ENCODE results near the gene TRA2B. TPM values are rescaled to one million over a fixed set of nuclear protein-coding genes. Genes with fewer than 3 reads are reported as not detected.

Gene TRA2B
- total RNA-seq, 2 experiments from 2014 or later: 194 to 195 TPM

DNA sequence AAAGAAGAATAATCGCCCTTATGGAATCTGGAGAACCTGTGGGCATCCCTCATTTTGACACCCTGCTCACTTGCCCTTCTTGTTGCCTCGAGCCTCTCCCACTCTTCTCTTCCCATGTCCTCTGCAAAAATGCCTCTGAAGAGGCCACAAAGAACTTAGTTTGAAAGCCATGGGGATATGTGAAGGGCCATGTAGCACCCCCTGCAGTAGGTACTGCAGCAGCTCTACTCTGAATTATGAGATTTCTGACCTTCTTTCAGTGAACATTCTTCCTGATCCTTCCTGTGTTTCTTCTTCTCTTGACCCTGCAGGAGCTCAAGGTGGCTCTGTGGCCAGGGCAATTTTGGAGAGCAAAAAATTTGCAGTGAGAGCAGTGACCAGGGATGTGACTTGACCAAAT lies 30.4 kb upstream of the TRA2B start:
- ChIA-PET CTCF (interaction anchor here (1.4 to 2.3 kb wide), 3 partner anchors 9 to 25 kb away, joined by 3 to 7 read pairs (median 6); no protein-coding TSS in a partner anchor), POLR2A (no interaction called here)
- H3K4me1 Mint-ChIP-seq: no peaks in the 10 kb centered on the region
- no peak overlapping the region for H3K27ac Mint-ChIP-seq
- peaks cover 2% of the 10 kb centered on the region for H3K9me3 Mint-ChIP-seq
- no peak for DNase-seq
- no peaks in the 10 kb centered on the region for H3K36me3 Mint-ChIP-seq (ENCODE audit: low read depth)
- peaks cover 3% of the 10 kb centered on the region for H3K27me3 Mint-ChIP-seq
- H3K4me3 Mint-ChIP-seq: no peak overlapping the region

DNA sequence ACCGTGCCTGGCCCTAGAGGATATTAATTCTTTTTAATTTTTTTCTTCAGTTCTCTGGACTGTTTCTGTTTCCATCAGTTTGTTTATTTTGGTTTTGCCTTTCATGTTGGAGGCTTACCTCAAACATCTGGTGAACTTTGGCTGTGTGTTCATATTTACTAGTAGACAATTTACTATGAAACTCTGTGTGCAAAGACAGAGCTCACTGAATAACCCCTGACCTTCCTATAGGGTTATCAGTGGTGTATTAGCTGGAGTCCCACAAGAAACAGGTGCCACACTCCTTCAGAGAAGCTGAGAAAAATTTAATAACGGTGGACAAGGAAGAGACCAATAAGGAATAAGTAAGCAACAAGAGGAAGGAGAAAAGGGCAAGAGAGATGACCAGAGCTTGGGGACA lies 28.8 kb upstream of the TRA2B start:
- peaks cover 3% of the 10 kb centered on the region for H3K27me3 Mint-ChIP-seq
- H3K36me3 Mint-ChIP-seq (ENCODE audit: low read depth): no peaks in the 10 kb centered on the region
- H3K27ac Mint-ChIP-seq: no peak overlapping the region
- no peak for DNase-seq
- no peak overlapping the region for H3K4me3 Mint-ChIP-seq
- peaks cover 2% of the 10 kb centered on the region for H3K9me3 Mint-ChIP-seq
- no peaks in the 10 kb centered on the region for H3K4me1 Mint-ChIP-seq
- POLR2A ChIA-PET: no interaction called here
- CTCF ChIA-PET: interaction anchor here (2.3 kb wide), 1 partner anchor 23 kb away, joined by 7 read pairs; no protein-coding TSS in a partner anchor

GRCh38 chr3:185965496-185965895 lies 27.7 kb upstream of the TRA2B start:
- H3K9me3 Mint-ChIP-seq: peaks cover 2% of the 10 kb centered on the region
- H3K4me3 Mint-ChIP-seq: no peak overlapping the region
- peaks cover 3% of the 10 kb centered on the region for H3K27me3 Mint-ChIP-seq
- POLR2A ChIA-PET: no interaction called here
- CTCF ChIA-PET: no interaction called here
- H3K36me3 Mint-ChIP-seq (ENCODE audit: low read depth): no peaks in the 10 kb centered on the region
- no peaks in the 10 kb centered on the region for H3K4me1 Mint-ChIP-seq
- no peak for DNase-seq
- no peak overlapping the region for H3K27ac Mint-ChIP-seq

- H3K27ac Mint-ChIP-seq: no peak overlapping the region
- ChIA-PET POLR2A (no interaction called here), CTCF (interaction anchor here (5.8 kb wide), 1 partner anchor 18 kb away, joined by 33 read pairs; no protein-coding TSS in a partner anchor)
- H3K4me1 Mint-ChIP-seq: peaks cover 2% of the 10 kb centered on the region
- no peaks in the 10 kb centered on the region for H3K36me3 Mint-ChIP-seq (ENCODE audit: low read depth)
- no peak for DNase-seq
- no peak overlapping the region for H3K4me3 Mint-ChIP-seq
- peaks cover 11% of the 10 kb centered on the region for H3K27me3 Mint-ChIP-seq
- H3K9me3 Mint-ChIP-seq: peaks cover 2% of the 10 kb centered on the region
Measured at GRCh38 chr3:185961675-185962232, 23.9 kb upstream of the TRA2B start.

DNA sequence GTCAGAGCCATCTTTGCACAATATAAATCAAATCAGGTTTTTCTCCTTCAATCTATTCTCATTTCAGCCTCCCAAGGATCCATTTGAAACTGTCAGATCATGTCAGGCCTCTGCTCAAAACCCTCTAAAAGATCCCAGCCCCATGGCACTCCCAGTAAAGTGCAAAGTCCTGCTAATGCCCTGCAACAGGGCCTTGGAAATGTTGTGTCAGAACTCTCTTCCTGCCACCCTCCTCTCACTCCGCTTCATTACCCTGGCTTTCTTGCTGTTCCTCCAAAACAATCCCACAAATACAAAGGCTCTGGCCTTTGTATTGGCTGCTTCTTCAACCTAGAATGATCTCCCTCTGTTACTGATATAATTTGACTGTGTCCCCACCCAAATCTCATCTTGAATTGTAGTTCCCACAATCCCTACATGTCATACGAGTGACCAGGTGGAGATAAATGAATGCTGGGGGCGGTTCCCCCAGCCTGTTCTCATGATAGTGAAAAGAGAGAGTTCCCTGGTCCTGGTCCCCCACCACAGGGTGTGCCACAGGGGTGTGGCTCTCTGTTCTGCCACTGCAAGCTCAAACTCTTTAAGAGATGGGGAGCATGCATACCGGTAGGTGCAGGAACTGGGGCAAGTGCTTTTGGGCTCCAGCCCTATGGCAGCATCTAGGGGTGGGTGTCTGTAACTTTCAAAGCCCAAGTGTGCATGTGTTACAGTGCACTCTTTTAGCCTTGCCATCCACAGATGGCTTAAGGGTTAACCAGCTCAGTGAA lies 22.9 kb upstream of the TRA2B start:
- Mint-ChIP-seq H3K4me3 (no peak overlapping the region), H3K9me3 (peaks cover 2% of the 10 kb centered on the region), H3K27ac (no peak overlapping the region), H3K27me3 (peaks cover 10% of the 10 kb centered on the region), H3K4me1 (peaks cover 2% of the 10 kb centered on the region), H3K36me3 (ENCODE audit: low read depth) (no peaks in the 10 kb centered on the region)
- no peak for DNase-seq
- ChIA-PET POLR2A (interaction anchor here (0.7 kb wide), 1 partner anchor 823 kb away, joined by 3 read pairs; the partner anchor contains the start of gene EIF4A2), CTCF (interaction anchor here (5.8 kb wide), 1 partner anchor 17 kb away, joined by 33 read pairs; no protein-coding TSS in a partner anchor)

- no peak overlapping the region for H3K27ac Mint-ChIP-seq
- H3K27me3 Mint-ChIP-seq: peaks cover 9% of the 10 kb centered on the region
- CTCF ChIA-PET: interaction anchor here (5.8 kb wide), 1 partner anchor 16 kb away, joined by 33 read pairs; no protein-coding TSS in a partner anchor
- no peak for DNase-seq
- H3K9me3 Mint-ChIP-seq: no peaks in the 10 kb centered on the region
- POLR2A ChIA-PET: interaction anchor here (0.7 to 1.7 kb wide), 2 partner anchors 47 to 824 kb away, joined by 3 read pairs; partner anchors contain the start of gene EIF4A2
- peaks cover 2% of the 10 kb centered on the region for H3K4me1 Mint-ChIP-seq
- no peaks in the 10 kb centered on the region for H3K36me3 Mint-ChIP-seq (ENCODE audit: low read depth)
- no peak overlapping the region for H3K4me3 Mint-ChIP-seq
Measured at GRCh38 chr3:185959609-185960521, 22.1 kb upstream of the TRA2B start.

GRCh38 chr3:185958626-185959025 lies 20.8 kb upstream of the TRA2B start:
- Mint-ChIP-seq H3K9me3 (no peaks in the 10 kb centered on the region), H3K4me1 (peaks cover 2% of the 10 kb centered on the region), H3K27me3 (peaks cover 9% of the 10 kb centered on the region), H3K27ac (no peak overlapping the region), H3K4me3 (no peak overlapping the region), H3K36me3 (ENCODE audit: low read depth) (no peaks in the 10 kb centered on the region)
- POLR2A ChIA-PET: interaction anchor here (1.7 kb wide), 1 partner anchor 46 kb away, joined by 3 read pairs; no protein-coding TSS in a partner anchor
- CTCF ChIA-PET: interaction anchor here (5.8 kb wide), 1 partner anchor 15 kb away, joined by 33 read pairs; no protein-coding TSS in a partner anchor
- DNase-seq: no peak

DNA sequence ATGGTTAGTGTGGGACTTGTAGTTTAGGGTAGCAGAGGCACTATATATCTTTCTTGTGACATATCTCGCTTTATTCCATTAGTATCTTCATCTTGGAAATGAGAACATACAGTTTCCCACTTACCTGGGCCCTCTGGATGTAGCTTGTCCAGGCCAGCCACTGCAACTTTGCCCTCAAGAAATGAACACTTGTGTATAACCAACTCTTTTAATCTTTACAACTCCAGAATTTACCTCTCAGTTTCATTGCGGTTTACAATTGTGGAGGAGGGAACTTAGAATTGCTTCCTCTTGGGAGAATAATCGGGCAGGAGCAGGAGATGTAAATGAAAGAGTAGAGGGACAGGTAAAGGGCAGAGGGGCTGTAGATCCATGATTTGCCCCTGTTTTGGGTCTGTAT lies 18.4 kb upstream of the TRA2B start:
- H3K27ac Mint-ChIP-seq: no peak overlapping the region
- no peaks in the 10 kb centered on the region for H3K36me3 Mint-ChIP-seq (ENCODE audit: low read depth)
- POLR2A ChIA-PET: no interaction called here
- peaks cover 14% of the 10 kb centered on the region for H3K27me3 Mint-ChIP-seq
- no peaks in the 10 kb centered on the region for H3K9me3 Mint-ChIP-seq
- no peak overlapping the region for H3K4me3 Mint-ChIP-seq
- H3K4me1 Mint-ChIP-seq: peaks cover 2% of the 10 kb centered on the region
- no peak for DNase-seq
- CTCF ChIA-PET: interaction anchor here (5.9 kb wide), 1 partner anchor 13 kb away, joined by 62 read pairs; no protein-coding TSS in a partner anchor

DNA sequence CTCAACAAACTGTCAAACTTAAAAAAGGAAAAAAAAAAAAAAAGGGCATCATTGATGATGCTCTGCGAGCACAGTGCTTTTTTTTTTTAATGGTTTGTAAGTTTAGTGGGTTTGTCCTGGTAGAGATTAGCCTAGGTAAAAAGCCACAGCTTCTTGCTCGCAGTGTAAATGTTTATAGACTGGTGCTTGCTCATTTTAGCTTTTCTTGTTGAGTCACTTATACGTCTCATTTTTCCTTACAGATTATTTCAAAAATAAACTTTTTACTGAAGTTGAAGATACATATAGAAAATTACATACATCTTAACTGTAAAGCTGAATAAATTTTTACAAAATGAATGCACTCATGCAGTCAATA lies 16.5 kb upstream of the TRA2B start:
- no peaks in the 10 kb centered on the region for H3K36me3 Mint-ChIP-seq (ENCODE audit: low read depth)
- H3K4me1 Mint-ChIP-seq: no peaks in the 10 kb centered on the region
- ChIA-PET POLR2A (interaction anchor here (1.1 kb wide), 1 partner anchor 10 kb away, joined by 3 read pairs; no protein-coding TSS in a partner anchor), CTCF (interaction anchor here (0.7 to 5.9 kb wide), 3 partner anchors 11 to 663 kb away, joined by 4 to 62 read pairs (median 5); no protein-coding TSS in a partner anchor)
- H3K27me3 Mint-ChIP-seq: peaks cover 20% of the 10 kb centered on the region
- no peak overlapping the region for H3K4me3 Mint-ChIP-seq
- H3K27ac Mint-ChIP-seq: no peak overlapping the region
- DNase-seq: no peak
- H3K9me3 Mint-ChIP-seq: no peaks in the 10 kb centered on the region

DNA sequence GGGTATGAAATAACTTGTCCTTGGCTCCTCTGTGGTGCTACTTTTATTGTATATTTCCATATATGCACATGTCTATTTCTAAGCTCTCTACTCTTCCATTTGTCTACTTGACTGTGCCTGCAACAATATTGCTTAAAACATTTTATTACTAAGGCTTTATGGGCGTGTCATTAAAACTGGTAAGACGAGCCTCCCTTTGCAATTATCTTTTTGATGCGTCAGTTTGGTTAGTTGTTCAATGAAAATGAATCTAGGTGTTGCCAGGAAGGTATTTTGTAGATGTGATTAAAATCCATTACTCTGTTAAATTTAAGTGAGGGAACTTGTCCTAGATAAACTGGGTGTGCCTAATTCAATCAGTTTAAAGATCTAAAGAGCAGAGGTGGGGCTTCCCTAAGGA lies 12.9 kb upstream of the TRA2B start:
- H3K27me3 Mint-ChIP-seq: peaks cover 22% of the 10 kb centered on the region
- H3K27ac Mint-ChIP-seq: no peak overlapping the region
- H3K9me3 Mint-ChIP-seq: no peaks in the 10 kb centered on the region
- H3K4me1 Mint-ChIP-seq: no peaks in the 10 kb centered on the region
- CTCF ChIA-PET: no interaction called here
- no peak for DNase-seq
- H3K4me3 Mint-ChIP-seq: no peak overlapping the region
- no peaks in the 10 kb centered on the region for H3K36me3 Mint-ChIP-seq (ENCODE audit: low read depth)
- POLR2A ChIA-PET: no interaction called here

- no peak for DNase-seq
- Mint-ChIP-seq H3K27me3 (peaks cover 22% of the 10 kb centered on the region), H3K4me3 (no peak overlapping the region), H3K27ac (no peak overlapping the region), H3K4me1 (no peaks in the 10 kb centered on the region), H3K9me3 (no peaks in the 10 kb centered on the region), H3K36me3 (ENCODE audit: low read depth) (no peaks in the 10 kb centered on the region)
- CTCF ChIA-PET: no interaction called here
- POLR2A ChIA-PET: no interaction called here
Measured at GRCh38 chr3:185949515-185949914, 11.7 kb upstream of the TRA2B start.

GRCh38 chr3:185948292-185948691 lies 10.5 kb upstream of the TRA2B start:
- H3K27me3 Mint-ChIP-seq: peaks cover 22% of the 10 kb centered on the region
- no peaks in the 10 kb centered on the region for H3K36me3 Mint-ChIP-seq (ENCODE audit: low read depth)
- no peaks in the 10 kb centered on the region for H3K9me3 Mint-ChIP-seq
- no peak overlapping the region for H3K4me3 Mint-ChIP-seq
- H3K4me1 Mint-ChIP-seq: peaks cover 4% of the 10 kb centered on the region
- CTCF ChIA-PET: no interaction called here
- H3K27ac Mint-ChIP-seq: no peak overlapping the region
- POLR2A ChIA-PET: no interaction called here
- no peak for DNase-seq

Measured in activated CD4-positive, alpha-beta memory T cell treated with anti-CD3 and anti-CD28 coated beads, Interleukin-2, amount 10 ng/mL, durations not matched to agents 7 days and 5 days (primary cell).